GM23338 (cell line): Measurements from ENCODE around the gene SPINDOC. TPM values are rescaled to one million over a fixed set of nuclear protein-coding genes. Genes with fewer than 3 reads are reported as not detected.
"Not testable (repeated sequence)": the region's sequence is repeated elsewhere in the genome, so short reads cannot be mapped to it uniquely, and the experiment has no call there.

Experiments
- ATAC-seq: fragments of 200-7000 bp; cut with Tn5 transposase; 3 replicates; pipeline ENCODE4 v1.9.1; 2020
- DNase-seq: peaks from one replicate; pipeline ENCODE4 v3.0.0-alpha.2; 2015; ENCODE audit warnings: low spot score
- H2AFZ ChIP-seq: fragments of 200-600 bp; sonication (generic); 2 replicates; pipeline ENCODE4 v1.8.0; 2016; ENCODE audit warnings: antibody characterized with exemption, mild to moderate bottlenecking, moderate library complexity
- H3F3A ChIP-seq: fragments of 200-600 bp; sonication (generic); replicated peaks from 2 replicates; pipeline ENCODE4 v1.8.0; 2017; ENCODE audit warnings: antibody characterized with exemption, mixed run types, low read depth
- H3K27ac ChIP-seq: fragments of 200-600 bp; sonication (generic); 2 replicates; pipeline ENCODE4 v1.6.1; 2016; ENCODE audit warnings: low read depth
- H3K27me3 ChIP-seq: fragments of 200-600 bp; sonication (generic); 2 replicates; pipeline ENCODE4 v1.8.0; 2016; ENCODE audit warnings: mild to moderate bottlenecking, mixed run types, moderate library complexity; ENCODE audit not compliant: insufficient read depth
- H3K36me3 ChIP-seq: fragments of 200-600 bp; sonication (generic); 2 replicates; pipeline ENCODE4 v1.8.0; 2016; ENCODE audit warnings: mild to moderate bottlenecking; ENCODE audit not compliant: insufficient read depth
- H3K4me1 ChIP-seq: fragments of 200-600 bp; sonication (generic); 2 replicates; pipeline ENCODE4 v1.8.0; 2016; ENCODE audit warnings: mild to moderate bottlenecking, moderate library complexity; ENCODE audit not compliant: insufficient read depth
- H3K4me2 ChIP-seq: fragments of 200-600 bp; sonication (generic); 2 replicates; pipeline ENCODE4 v1.7.1; 2017; ENCODE audit warnings: mixed run types
- H3K4me3 ChIP-seq: fragments of 200-600 bp; sonication (generic); 2 replicates; pipeline ENCODE4 v1.6.1; 2016; ENCODE audit warnings: mixed run types
- H3K79me2 ChIP-seq: fragments of 200-600 bp; sonication (generic); replicated peaks from 2 replicates; pipeline ENCODE4 v1.8.0; 2017; ENCODE audit warnings: mild to moderate bottlenecking; ENCODE audit not compliant: insufficient read depth
- H3K9me2 ChIP-seq: fragments of 200-600 bp; sonication (generic); 2 replicates; pipeline ENCODE4 v1.8.0; 2017; ENCODE audit not compliant: insufficient read depth
- H4K20me1 ChIP-seq: fragments of 200-600 bp; sonication (generic); replicated peaks from 2 replicates; pipeline ENCODE4 v1.8.0; 2017; ENCODE audit warnings: mild to moderate bottlenecking; ENCODE audit not compliant: insufficient read depth
- H3K27ac Mint-ChIP-seq: 2 replicates; pipeline ENCODE4 v1.8.0; 2020; ENCODE audit warnings: inconsistent platforms, mild to moderate bottlenecking, moderate library complexity, mixed read lengths
- H3K27me3 Mint-ChIP-seq: 3 replicates; pipeline ENCODE4 v1.8.0; 2022; ENCODE audit warnings: low read depth, mild to moderate bottlenecking, moderate library complexity, mixed read lengths, inconsistent platforms; ENCODE audit not compliant: insufficient read depth, poor library complexity
- H3K36me3 Mint-ChIP-seq: 3 replicates; pipeline ENCODE4 v1.8.0; 2021; ENCODE audit warnings: low read depth, mild to moderate bottlenecking, inconsistent platforms, moderate library complexity, mixed read lengths
- H3K4me1 Mint-ChIP-seq: 3 replicates; pipeline ENCODE4 v1.8.0; 2020; ENCODE audit warnings: mild to moderate bottlenecking, inconsistent platforms, mixed read lengths
- H3K4me3 Mint-ChIP-seq: 3 replicates; pipeline ENCODE4 v1.8.0; 2021; ENCODE audit warnings: moderate library complexity, mild to moderate bottlenecking, inconsistent platforms, mixed read lengths
- H3K9me3 Mint-ChIP-seq: 3 replicates; pipeline ENCODE4 v1.8.0; 2020; ENCODE audit warnings: moderate library complexity, mild to moderate bottlenecking, inconsistent platforms, mixed read lengths
- CREB1 ChIP-seq: fragments of 250-450 bp; sonication (Bioruptor Pico); IDR thresholded peaks from 2 replicates; pipeline ENCODE4 v1.5.0; 2020; ENCODE audit warnings: low read depth, mild to moderate bottlenecking, moderate library complexity
- EZH2 ChIP-seq: fragments of 200-600 bp; sonication (generic); IDR thresholded peaks from one replicate; pipeline ENCODE4 v1.8.0; 2017; ENCODE audit warnings: antibody characterized with exemption, mild to moderate bottlenecking, low read depth; ENCODE audit not compliant: unreplicated experiment
- EZH2phosphoT487 ChIP-seq: fragments of 200-600 bp; sonication (generic); IDR thresholded peaks from one replicate; pipeline ENCODE4 v1.8.1; 2018; ENCODE audit warnings: antibody characterized with exemption; ENCODE audit not compliant: unreplicated experiment
- JUNB ChIP-seq: IDR thresholded peaks from one replicate; pipeline ENCODE4 v1.6.1; 2016; ENCODE audit warnings: antibody characterized with exemption; ENCODE audit not compliant: unreplicated experiment
- NANOG ChIP-seq: IDR thresholded peaks from 2 replicates; pipeline ENCODE4 v1.6.1; 2016; ENCODE audit warnings: antibody characterized with exemption, borderline replicate concordance
- POLR2AphosphoS5 ChIP-seq: IDR thresholded peaks from 2 replicates; pipeline ENCODE4 v1.6.1; 2016; ENCODE audit warnings: antibody characterized with exemption, low read depth
- STAT1 ChIP-seq: IDR thresholded peaks from one replicate; pipeline ENCODE4 v1.6.1; 2016; ENCODE audit warnings: antibody characterized with exemption; ENCODE audit not compliant: unreplicated experiment
- ZNF114 ChIP-seq: fragments of 250-450 bp; sonication (Bioruptor Pico); IDR thresholded peaks from 2 replicates; pipeline ENCODE4 v1.5.0; 2020; ENCODE audit warnings: mild to moderate bottlenecking, moderate library complexity
- ZNF331 ChIP-seq: fragments of 250-450 bp; sonication (Bioruptor Pico); IDR thresholded peaks from 2 replicates; pipeline ENCODE4 v1.5.0; 2020; ENCODE audit warnings: low read depth, mild to moderate bottlenecking, moderate library complexity
- polyA plus RNA-seq: library from polyadenylated mRNA; unstranded; fragments of >200 nt; fragmentation: Nextera tagmentation; extraction: Ambion mirVana; gene quantifications from 2 replicates; pipeline ENCODE4 v1.2.1, GENCODE V29; 2016
- total RNA-seq: library from RNA; depleted of rRNA; stranded (reverse); fragments of >200 nt; shearing (Covaris generic); gene quantifications from 2 replicates; pipeline ENCODE4 v1.2.3, GENCODE V29; 2014
- TF ChIP-seq, protein P1 (sequence below): IDR thresholded peaks from one replicate; pipeline ENCODE4 v1.6.1; 2018; ENCODE audit warnings: antibody characterized with exemption; ENCODE audit not compliant: unreplicated experiment
- TF ChIP-seq, protein P2 (sequence below): fragments of 250-450 bp; sonication (Bioruptor Pico); IDR thresholded peaks from 2 replicates; pipeline ENCODE4 v1.5.0; 2020; ENCODE audit warnings: mild to moderate bottlenecking, moderate library complexity
- TF ChIP-seq, protein P3 (sequence below): IDR thresholded peaks from 2 replicates; pipeline ENCODE4 v1.6.1; 2016; ENCODE audit warnings: antibody characterized with exemption

Gene SPINDOC
- total and polyA plus RNA-seq, 2 experiments from 2014 or later, result 9.4 to 84.7 TPM

DNA sequence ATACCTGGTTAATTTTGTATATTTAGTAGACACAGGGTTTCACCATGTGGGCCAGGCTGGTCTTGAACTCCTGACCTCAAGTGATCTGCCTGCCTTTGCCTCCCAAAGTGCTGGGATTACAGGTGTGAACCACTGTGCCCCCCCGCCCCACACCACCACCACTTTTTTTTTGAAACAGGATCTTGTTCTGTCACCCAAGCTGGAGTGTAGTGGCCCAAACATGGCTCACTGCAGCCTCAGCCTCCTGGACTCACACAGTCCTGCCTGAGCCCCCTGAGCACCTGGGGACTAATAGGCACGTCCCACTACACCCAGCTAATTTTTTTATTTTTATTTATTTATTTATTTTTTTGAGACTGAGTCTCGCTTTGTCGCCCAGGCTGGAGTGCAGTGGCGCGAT lies 50.4 kb downstream of the SPINDOC start:
- peaks cover 18% of the 10 kb centered on the region for H3K4me1 ChIP-seq
- H3K4me1 Mint-ChIP-seq, result peaks cover 41% of the 10 kb centered on the region
- peaks cover 37% of the 10 kb centered on the region for H4K20me1 ChIP-seq
- not testable (repeated sequence) for H3K4me3 ChIP-seq, H3K27me3 ChIP-seq, H3K27ac Mint-ChIP-seq, ATAC-seq, H3K4me3 Mint-ChIP-seq, H3K9me3 Mint-ChIP-seq, H3F3A ChIP-seq, H3K4me2 ChIP-seq, H3K36me3 ChIP-seq, H3K27me3 Mint-ChIP-seq, H2AFZ ChIP-seq, DNase-seq, H3K36me3 Mint-ChIP-seq, H3K27ac ChIP-seq, H3K9me2 ChIP-seq
- H3K79me2 ChIP-seq, result peaks cover 92% of the 10 kb centered on the region

DNA sequence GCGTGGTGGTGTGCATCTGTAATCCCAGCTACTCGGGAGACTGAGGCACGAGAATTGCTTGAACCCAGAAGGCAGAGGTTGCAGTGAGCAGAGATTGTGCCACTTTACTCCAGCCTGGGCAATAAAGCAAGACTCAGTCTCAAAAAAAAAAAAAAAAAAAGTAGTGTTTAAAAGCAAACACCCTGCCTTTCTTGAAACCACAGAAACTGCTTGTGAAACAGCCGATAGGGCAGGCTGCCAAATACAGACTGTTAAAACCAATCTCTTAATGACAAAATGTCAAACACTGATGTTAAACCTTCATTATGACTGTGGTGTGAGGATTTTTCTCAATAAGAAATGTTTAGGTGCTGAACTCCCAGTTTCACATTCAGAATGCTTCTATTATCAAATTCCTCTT lies 53.0 kb downstream of the SPINDOC start:
- Histone ChIP-seq H3K4me2 (no peak overlapping the region), H3K79me2 (peaks cover 93% of the 10 kb centered on the region), H3F3A (peaks cover 9% of the 10 kb centered on the region; the same call in 1 of the 2 replicates), H2AFZ (no peak overlapping the region), H3K9me2 (no peaks in the 10 kb centered on the region), H3K27ac (no peak overlapping the region), H4K20me1 (peaks cover 46% of the 10 kb centered on the region), H3K27me3 (no peaks in the 10 kb centered on the region), H3K4me3 (no peak overlapping the region), H3K36me3 (no peaks in the 10 kb centered on the region; the same call in 1 of the 2 replicates), H3K4me1 (peaks cover 25% of the 10 kb centered on the region)
- DNase-seq (no peak), ATAC-seq (no peak)
- Mint-ChIP-seq H3K4me1 (peaks cover 60% of the 10 kb centered on the region), H3K9me3 (no peaks in the 10 kb centered on the region), H3K4me3 (no peak overlapping the region), H3K36me3 (peaks cover 7% of the 10 kb centered on the region; the same call in 2 of the 3 replicates), H3K27me3 (peaks cover 9% of the 10 kb centered on the region), H3K27ac (no peak overlapping the region)
- no peak for TF ChIP-seq EZH2phosphoT487
- TF ChIP-seq, protein P1, sequence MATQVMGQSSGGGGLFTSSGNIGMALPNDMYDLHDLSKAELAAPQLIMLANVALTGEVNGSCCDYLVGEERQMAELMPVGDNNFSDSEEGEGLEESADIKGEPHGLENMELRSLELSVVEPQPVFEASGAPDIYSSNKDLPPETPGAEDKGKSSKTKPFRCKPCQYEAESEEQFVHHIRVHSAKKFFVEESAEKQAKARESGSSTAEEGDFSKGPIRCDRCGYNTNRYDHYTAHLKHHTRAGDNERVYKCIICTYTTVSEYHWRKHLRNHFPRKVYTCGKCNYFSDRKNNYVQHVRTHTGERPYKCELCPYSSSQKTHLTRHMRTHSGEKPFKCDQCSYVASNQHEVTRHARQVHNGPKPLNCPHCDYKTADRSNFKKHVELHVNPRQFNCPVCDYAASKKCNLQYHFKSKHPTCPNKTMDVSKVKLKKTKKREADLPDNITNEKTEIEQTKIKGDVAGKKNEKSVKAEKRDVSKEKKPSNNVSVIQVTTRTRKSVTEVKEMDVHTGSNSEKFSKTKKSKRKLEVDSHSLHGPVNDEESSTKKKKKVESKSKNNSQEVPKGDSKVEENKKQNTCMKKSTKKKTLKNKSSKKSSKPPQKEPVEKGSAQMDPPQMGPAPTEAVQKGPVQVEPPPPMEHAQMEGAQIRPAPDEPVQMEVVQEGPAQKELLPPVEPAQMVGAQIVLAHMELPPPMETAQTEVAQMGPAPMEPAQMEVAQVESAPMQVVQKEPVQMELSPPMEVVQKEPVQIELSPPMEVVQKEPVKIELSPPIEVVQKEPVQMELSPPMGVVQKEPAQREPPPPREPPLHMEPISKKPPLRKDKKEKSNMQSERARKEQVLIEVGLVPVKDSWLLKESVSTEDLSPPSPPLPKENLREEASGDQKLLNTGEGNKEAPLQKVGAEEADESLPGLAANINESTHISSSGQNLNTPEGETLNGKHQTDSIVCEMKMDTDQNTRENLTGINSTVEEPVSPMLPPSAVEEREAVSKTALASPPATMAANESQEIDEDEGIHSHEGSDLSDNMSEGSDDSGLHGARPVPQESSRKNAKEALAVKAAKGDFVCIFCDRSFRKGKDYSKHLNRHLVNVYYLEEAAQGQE, result no peak
- TF ChIP-seq POLR2AphosphoS5, result no peak
- TF ChIP-seq JUNB, result no peak
- no peak for TF ChIP-seq CREB1 (CRISPR knock-in tag)
- no peak for TF ChIP-seq ZNF331 (CRISPR knock-in tag)
- no peak for TF ChIP-seq EZH2
- no peak for TF ChIP-seq NANOG
- TF ChIP-seq, protein P2, sequence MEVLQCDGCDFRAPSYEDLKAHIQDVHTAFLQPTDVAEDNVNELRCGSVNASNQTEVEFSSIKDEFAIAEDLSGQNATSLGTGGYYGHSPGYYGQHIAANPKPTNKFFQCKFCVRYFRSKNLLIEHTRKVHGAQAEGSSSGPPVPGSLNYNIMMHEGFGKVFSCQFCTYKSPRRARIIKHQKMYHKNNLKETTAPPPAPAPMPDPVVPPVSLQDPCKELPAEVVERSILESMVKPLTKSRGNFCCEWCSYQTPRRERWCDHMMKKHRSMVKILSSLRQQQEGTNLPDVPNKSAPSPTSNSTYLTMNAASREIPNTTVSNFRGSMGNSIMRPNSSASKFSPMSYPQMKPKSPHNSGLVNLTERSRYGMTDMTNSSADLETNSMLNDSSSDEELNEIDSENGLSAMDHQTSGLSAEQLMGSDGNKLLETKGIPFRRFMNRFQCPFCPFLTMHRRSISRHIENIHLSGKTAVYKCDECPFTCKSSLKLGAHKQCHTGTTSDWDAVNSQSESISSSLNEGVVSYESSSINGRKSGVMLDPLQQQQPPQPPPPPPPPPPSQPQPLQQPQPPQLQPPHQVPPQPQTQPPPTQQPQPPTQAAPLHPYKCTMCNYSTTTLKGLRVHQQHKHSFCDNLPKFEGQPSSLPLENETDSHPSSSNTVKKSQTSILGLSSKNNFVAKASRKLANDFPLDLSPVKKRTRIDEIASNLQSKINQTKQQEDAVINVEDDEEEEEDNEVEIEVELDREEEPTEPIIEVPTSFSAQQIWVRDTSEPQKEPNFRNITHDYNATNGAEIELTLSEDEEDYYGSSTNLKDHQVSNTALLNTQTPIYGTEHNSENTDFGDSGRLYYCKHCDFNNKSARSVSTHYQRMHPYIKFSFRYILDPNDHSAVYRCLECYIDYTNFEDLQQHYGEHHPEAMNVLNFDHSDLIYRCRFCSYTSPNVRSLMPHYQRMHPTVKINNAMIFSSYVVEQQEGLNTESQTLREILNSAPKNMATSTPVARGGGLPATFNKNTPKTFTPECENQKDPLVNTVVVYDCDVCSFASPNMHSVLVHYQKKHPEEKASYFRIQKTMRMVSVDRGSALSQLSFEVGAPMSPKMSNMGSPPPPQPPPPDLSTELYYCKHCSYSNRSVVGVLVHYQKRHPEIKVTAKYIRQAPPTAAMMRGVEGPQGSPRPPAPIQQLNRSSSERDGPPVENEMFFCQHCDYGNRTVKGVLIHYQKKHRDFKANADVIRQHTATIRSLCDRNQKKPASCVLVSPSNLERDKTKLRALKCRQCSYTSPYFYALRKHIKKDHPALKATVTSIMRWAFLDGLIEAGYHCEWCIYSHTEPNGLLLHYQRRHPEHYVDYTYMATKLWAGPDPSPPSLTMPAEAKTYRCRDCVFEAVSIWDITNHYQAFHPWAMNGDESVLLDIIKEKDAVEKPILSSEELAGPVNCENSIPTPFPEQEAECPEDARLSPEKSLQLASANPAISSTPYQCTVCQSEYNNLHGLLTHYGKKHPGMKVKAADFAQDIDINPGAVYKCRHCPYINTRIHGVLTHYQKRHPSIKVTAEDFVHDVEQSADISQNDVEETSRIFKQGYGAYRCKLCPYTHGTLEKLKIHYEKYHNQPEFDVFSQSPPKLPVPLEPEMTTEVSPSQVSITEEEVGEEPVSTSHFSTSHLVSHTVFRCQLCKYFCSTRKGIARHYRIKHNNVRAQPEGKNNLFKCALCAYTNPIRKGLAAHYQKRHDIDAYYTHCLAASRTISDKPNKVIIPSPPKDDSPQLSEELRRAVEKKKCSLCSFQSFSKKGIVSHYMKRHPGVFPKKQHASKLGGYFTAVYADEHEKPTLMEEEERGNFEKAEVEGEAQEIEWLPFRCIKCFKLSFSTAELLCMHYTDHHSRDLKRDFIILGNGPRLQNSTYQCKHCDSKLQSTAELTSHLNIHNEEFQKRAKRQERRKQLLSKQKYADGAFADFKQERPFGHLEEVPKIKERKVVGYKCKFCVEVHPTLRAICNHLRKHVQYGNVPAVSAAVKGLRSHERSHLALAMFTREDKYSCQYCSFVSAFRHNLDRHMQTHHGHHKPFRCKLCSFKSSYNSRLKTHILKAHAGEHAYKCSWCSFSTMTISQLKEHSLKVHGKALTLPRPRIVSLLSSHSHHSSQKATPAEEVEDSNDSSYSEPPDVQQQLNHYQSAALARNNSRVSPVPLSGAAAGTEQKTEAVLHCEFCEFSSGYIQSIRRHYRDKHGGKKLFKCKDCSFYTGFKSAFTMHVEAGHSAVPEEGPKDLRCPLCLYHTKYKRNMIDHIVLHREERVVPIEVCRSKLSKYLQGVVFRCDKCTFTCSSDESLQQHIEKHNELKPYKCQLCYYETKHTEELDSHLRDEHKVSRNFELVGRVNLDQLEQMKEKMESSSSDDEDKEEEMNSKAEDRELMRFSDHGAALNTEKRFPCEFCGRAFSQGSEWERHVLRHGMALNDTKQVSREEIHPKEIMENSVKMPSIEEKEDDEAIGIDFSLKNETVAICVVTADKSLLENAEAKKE, result no peak
- TF ChIP-seq STAT1, result no peak
- TF ChIP-seq, protein P3, sequence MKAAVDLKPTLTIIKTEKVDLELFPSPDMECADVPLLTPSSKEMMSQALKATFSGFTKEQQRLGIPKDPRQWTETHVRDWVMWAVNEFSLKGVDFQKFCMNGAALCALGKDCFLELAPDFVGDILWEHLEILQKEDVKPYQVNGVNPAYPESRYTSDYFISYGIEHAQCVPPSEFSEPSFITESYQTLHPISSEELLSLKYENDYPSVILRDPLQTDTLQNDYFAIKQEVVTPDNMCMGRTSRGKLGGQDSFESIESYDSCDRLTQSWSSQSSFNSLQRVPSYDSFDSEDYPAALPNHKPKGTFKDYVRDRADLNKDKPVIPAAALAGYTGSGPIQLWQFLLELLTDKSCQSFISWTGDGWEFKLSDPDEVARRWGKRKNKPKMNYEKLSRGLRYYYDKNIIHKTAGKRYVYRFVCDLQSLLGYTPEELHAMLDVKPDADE, result no peak
- no peak for TF ChIP-seq ZNF114
